Measurements from ENCODE around the gene CALD1.

- TF ChIP-seq CTCF (IDR thresholded peaks at IDR 0.05): no peak
- TF ChIP-seq ZFX (IDR thresholded peaks at IDR 0.05; ENCODE audit: borderline replicate concordance): no peak
Observed at GRCh38 chr7:134789967-134790685, 10.7 kb downstream of the CALD1 start.
